ENCODE results near the gene PLA2G2C.
A peak's percentile ranks its signal among the peaks of the same experiment; 100 is the strongest.

Gene PLA2G2C

DNA sequence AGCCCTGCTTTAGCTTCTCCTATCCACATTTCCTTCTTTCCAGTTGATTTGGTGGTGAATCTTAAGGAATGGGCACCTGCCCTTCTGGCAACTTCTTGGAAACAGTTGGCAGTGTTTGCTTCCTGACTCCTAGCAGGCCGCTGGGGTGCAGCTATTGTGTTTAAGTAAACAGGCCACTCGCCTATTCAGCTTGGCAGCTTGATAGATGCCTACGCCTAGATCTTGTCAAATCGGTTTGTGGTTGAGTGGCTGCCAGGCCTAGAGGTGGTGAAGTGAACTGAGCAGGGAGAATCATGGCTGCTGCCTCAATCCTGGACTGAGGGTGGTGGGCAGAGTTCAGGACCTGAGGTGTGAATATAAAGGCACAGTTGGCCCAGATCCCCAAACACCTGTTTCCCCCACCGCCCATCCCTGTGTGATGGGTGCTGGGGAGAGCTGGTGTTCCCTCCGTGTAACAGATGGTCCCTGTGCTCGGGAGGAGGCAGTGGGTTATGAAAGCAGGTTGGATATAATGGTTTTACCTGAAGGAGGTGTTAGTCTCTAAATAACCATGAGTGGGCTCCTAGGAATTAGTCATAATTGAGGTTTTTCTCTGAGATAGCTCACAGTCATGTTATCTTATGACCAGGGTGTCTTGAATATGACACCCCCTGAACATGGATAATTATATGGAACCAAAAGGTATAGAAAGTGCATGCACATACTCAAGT is 940 bp upstream of the PLA2G2C start:
- H3K9ac ChIP-seq = no peak overlapping the region
- no peak overlapping the region for H3K4me3 ChIP-seq
- H3K27me3 ChIP-seq = no peaks in the 10 kb centered on the region

DNA sequence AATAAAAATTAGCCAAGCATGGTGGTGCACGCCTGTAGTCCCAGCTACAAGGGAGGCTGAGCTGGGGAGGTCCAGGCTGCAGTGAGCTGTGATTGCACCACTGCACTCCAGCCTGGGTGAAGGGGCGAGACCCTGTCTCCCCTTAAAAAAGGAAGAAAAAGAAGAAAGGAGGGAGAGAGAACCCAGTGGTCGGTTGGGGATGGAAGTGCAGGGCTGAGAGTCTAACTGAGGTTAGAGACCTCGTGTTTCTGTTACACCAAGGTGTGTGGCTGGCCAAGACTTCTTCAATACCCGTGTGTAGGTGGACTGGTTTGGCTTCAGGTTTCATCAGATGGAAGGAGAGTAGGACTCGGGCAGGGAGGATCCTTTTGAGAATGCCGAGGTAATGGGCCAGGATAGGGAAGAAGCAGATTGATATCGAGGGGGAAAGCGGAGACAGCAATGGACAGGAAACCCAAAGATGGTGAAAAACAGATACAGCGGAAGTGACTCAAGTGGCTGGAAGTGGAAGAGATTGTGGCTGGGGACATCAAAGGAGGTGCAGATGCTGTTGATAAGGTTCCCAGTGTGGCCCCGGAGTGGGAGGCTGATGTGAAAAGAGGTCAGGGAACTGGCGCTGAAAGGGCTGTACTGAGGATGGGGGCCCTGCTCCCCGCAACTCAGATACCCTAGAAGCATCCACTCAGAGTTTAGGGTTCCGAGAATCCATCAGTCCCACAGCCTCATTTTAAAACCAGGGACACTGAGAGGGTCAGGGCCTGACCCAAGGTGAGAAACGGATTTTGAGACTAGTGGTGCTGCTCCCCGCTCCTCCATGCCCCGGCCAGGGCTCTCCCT is 1.1 kb downstream of the PLA2G2C start:
- Histone ChIP-seq H3K4me1 (peaks cover 68% of the 10 kb centered on the region), H3K36me3 (no peaks in the 10 kb centered on the region), H3K4me2 (peak overlapping the region; percentile 99), H4K20me1 (no peaks in the 10 kb centered on the region), H3K27me3 (no peaks in the 10 kb centered on the region), H3K4me3 (peak overlapping the region; percentile 68), H3K9ac (peak overlapping the region; percentile 78), H3K9me3 (no peaks in the 10 kb centered on the region), H3K27ac (peak overlapping the region; percentile 89)
- peak; percentile 2; the same call in 1 of the 2 replicates for TF ChIP-seq Cebpa-rat (IDR thresholded peaks at IDR 0.05)

More for the DNA sequence above, 940 bp upstream of the PLA2G2C start:
- Histone ChIP-seq H3K9me3 (no peaks in the 10 kb centered on the region), H3K4me2 (peak overlapping the region; percentile 99), H3K27ac (peak overlapping the region; percentile 63), H3K4me1 (peaks cover 72% of the 10 kb centered on the region), H4K20me1 (no peaks in the 10 kb centered on the region), H3K36me3 (no peaks in the 10 kb centered on the region)
- no peak for TF ChIP-seq Cebpa-rat (IDR thresholded peaks at IDR 0.05)

DNA sequence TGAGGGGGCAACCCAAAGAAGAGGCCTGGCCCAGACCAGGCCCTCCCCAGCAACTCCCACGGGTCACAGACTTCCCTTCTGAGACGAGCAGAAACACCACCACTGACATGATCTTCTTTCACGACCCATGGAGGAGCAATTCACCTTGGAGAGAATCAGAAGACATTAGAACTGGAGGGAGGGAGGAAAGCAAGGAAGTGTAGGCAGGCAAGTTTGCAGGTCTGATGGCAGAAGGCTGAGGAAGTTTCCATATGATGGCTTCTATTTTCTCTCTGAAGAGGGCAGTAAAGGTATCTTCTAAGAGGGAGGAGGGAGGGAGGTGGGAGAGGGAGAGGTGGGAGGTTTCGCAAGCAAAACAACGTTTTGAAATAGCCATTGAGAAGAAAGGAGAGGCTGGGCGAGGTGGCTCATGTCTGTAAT is 1.8 kb downstream of the PLA2G2C start:
- TF ChIP-seq Cebpa-rat (IDR thresholded peaks at IDR 0.05) = peak; percentile 53; the same call in 1 of the 2 replicates
- Histone ChIP-seq H3K27ac (peak overlapping the region; percentile 89), H3K4me1 (peaks cover 61% of the 10 kb centered on the region), H4K20me1 (no peaks in the 10 kb centered on the region), H3K4me3 (no peak overlapping the region), H3K4me2 (peak overlapping the region; percentile 99), H3K36me3 (no peaks in the 10 kb centered on the region), H3K27me3 (no peaks in the 10 kb centered on the region), H3K9ac (no peak overlapping the region), H3K9me3 (no peaks in the 10 kb centered on the region)

DNA sequence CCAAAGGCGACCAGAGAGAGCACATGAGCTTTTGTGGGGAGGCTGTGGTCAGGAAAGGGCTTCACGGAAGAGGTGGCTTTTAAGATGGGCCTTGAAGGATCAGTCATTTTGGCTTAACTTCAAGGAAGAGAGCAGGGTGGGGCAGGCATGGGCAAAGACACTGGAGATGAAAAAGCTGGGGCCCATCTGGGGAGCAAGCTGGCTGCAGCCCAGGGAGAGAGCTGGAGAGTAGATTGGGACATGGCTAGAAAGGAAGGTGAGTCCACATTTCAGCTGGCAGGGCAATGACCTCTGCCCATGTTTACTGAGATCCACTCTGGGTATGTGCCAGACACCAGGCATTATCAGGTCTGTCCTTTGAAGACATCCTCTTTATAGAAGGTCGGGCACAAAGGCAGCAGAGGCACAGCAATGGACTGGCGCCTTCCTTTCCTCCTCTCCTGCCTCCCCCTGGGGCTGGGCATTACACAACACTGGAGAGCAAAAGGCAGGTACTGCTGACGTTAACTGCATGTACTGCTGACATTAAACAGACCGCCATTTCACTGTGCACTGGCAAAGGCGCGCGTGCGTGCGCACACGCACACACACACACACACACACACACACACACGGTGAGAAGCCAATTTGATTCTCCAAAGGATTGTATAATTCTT is 2.6 kb downstream of the PLA2G2C start:
- no peak for TF ChIP-seq Cebpa-rat (IDR thresholded peaks at IDR 0.05)
- H3K4me1 ChIP-seq = peaks cover 58% of the 10 kb centered on the region
- no peak overlapping the region for H3K27ac ChIP-seq
- no peaks in the 10 kb centered on the region for H4K20me1 ChIP-seq
- peak overlapping the region; percentile 99 for H3K4me2 ChIP-seq
- H3K9ac ChIP-seq = no peak overlapping the region
- no peaks in the 10 kb centered on the region for H3K27me3 ChIP-seq
- no peak overlapping the region for H3K4me3 ChIP-seq
- H3K36me3 ChIP-seq = no peaks in the 10 kb centered on the region
- H3K9me3 ChIP-seq = no peaks in the 10 kb centered on the region

DNA sequence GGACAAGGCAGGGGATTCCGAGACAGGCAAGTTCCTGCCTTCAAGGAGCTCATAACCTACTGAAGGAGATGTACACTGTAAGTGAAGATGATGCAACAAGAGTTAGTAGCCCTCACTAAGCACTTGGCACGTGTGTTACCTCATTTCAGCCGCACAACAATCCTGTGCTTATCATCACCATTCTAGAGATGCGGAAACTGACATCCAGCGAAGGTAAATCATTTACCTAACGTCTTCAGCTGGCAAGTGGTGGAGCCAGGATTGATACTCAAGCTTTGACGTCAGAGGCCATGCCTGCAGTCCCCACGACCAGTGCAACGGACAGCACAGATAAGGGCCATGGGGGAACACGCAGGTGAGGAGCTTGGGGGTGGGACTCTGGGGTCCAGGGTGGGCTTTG is 3.3 kb downstream of the PLA2G2C start:
- H3K4me1 ChIP-seq = peaks cover 53% of the 10 kb centered on the region
- H3K9ac ChIP-seq = no peak overlapping the region
- no peak overlapping the region for H3K4me3 ChIP-seq
- H3K27ac ChIP-seq = no peak overlapping the region
- no peak for TF ChIP-seq Cebpa-rat (IDR thresholded peaks at IDR 0.05)
- H3K27me3 ChIP-seq = no peaks in the 10 kb centered on the region
- no peaks in the 10 kb centered on the region for H4K20me1 ChIP-seq
- H3K9me3 ChIP-seq = no peaks in the 10 kb centered on the region
- no peaks in the 10 kb centered on the region for H3K36me3 ChIP-seq
- H3K4me2 ChIP-seq = no peak overlapping the region

DNA sequence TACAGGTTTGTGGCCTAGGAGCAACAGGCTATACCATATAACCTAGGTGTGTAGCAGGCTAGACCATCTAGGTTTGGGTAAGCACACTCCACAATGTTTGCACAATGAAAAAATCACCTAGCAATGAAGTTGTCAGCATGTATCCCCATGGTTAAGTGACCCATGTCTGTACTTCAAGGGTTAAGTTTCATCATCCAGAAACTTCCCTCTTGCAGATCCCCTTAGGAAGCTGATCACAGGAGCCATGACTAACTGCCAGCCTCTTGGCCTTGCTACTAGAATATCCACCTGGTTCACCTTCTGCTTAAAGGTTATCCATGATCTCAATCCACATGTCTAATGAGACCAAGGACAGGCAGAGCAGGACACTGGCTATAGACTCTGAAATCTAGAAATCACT is 3.9 kb downstream of the PLA2G2C start:
- H4K20me1 ChIP-seq = no peaks in the 10 kb centered on the region
- H3K4me2 ChIP-seq = no peak overlapping the region
- no peak overlapping the region for H3K4me3 ChIP-seq
- no peak overlapping the region for H3K27ac ChIP-seq
- peaks cover 46% of the 10 kb centered on the region for H3K4me1 ChIP-seq
- H3K9me3 ChIP-seq = no peaks in the 10 kb centered on the region
- TF ChIP-seq Cebpa-rat (IDR thresholded peaks at IDR 0.05) = no peak
- no peaks in the 10 kb centered on the region for H3K27me3 ChIP-seq
- H3K36me3 ChIP-seq = no peaks in the 10 kb centered on the region
- H3K9ac ChIP-seq = no peak overlapping the region

DNA sequence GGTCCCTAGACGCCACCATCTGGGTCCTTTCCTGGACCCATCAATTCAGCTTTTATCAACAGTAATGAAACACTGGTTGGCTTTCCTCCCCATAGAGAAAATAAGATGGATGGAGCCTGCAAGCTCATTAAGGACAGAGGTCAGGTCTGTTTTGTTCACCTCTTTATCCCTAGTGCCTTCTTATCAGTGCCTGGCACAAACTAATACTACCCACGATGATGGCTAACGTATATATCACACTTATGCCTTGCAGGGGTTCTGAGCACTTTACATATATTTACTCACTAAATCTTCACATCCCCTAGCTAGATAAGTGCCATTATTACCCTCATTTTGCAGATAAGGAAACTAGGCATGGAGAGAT is 5.5 kb downstream of the PLA2G2C start:
- Histone ChIP-seq H3K4me1 (peaks cover 31% of the 10 kb centered on the region), H3K9ac (no peak overlapping the region), H3K27me3 (no peaks in the 10 kb centered on the region), H3K36me3 (no peaks in the 10 kb centered on the region), H4K20me1 (no peaks in the 10 kb centered on the region), H3K4me2 (no peak overlapping the region), H3K9me3 (no peaks in the 10 kb centered on the region), H3K4me3 (no peak overlapping the region), H3K27ac (no peak overlapping the region)
- no peak for TF ChIP-seq Cebpa-rat (IDR thresholded peaks at IDR 0.05)

DNA sequence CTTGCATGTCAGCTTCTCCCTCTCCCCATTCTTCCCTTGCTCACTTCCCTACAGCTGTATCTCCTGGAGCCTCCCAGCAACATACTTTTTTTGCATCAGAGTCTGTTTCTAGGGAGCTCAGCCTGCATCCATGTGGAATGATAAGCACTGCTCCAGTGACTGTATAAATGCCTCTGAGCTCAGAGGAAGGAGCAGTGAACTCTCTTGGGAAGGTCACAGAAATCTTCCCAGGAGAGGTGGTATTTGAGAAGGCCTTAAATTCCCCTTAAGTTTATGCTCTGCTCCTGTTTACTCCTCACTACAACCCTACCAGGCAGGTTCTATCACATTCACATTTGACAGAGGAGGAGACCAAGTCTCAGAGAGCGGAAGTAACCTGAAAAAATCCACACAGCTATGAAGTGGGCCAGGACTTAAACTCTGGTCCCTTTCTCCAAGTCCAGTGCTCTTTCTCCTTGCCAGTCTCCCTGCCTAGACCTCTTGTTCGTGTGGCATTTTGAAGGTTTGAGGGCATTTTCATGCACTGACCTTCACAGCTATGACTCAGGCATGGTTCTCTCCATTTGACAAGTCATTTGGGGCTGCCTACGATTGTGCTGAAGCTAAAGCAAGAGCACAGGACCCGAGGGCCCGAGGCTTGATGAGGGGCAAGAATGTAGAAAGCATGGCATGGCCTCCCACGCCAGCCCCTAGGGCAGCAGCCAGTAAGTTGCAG is 6.0 kb downstream of the PLA2G2C start:
- Histone ChIP-seq H3K9ac (no peak overlapping the region), H4K20me1 (no peaks in the 10 kb centered on the region), H3K27ac (no peak overlapping the region), H3K27me3 (no peaks in the 10 kb centered on the region), H3K36me3 (no peaks in the 10 kb centered on the region), H3K4me3 (no peak overlapping the region), H3K4me2 (no peak overlapping the region), H3K9me3 (no peaks in the 10 kb centered on the region), H3K4me1 (peaks cover 27% of the 10 kb centered on the region)
- TF ChIP-seq Cebpa-rat (IDR thresholded peaks at IDR 0.05) = no peak

DNA sequence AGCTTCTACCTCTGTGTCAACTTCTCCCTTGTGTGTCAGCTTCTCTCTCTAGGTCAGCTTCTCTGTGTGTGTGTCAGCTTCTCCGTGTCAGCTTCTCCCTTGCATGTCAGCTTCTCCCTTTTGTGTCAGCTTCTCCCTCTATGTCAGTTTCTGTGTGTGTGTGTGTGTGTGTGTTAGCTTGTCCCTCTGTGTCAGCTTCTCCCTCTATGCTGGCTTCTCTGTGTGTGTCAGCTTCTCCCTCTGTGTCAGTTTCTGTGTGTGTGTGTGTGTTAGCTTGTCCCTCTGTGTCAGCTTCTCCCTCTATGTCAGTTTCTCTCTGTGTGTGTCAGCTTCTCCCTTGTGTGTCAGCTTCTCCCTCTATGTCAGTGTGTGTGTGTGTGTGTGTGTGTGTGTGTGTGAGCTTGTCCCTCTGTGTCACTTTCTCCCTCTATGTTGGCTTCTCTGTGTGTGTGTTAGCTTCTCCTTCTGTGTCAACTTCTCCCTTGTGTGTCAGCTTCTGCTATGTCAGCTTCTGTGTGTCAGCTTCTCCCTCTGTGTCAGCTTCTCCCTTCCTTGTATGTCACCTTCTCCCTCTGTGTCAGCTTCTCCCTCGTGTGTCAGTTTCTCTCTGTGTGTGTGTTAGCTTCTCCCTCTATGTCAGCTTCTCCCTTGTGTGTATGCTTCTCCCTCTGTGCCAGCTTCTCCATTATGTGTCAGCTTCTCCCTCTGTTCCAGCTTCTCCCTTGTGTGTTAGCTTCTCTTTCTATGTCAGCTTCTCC is 6.8 kb downstream of the PLA2G2C start:
- Histone ChIP-seq H3K4me2 (no peak overlapping the region), H3K36me3 (no peaks in the 10 kb centered on the region), H3K9me3 (no peaks in the 10 kb centered on the region), H3K4me1 (peaks cover 27% of the 10 kb centered on the region), H3K27me3 (no peaks in the 10 kb centered on the region), H3K9ac (no peak overlapping the region), H4K20me1 (no peaks in the 10 kb centered on the region), H3K4me3 (no peak overlapping the region), H3K27ac (no peak overlapping the region)
- no peak for TF ChIP-seq Cebpa-rat (IDR thresholded peaks at IDR 0.05)
